Kidney epithelial cell (primary cell): ENCODE data around the gene COA5. TPM values are rescaled to one million over a fixed set of nuclear protein-coding genes. Genes with fewer than 3 reads are reported as not detected.

Experiments
- DNase-seq: peaks from one replicate; pipeline ENCODE4 v3.0.0-alpha.2; 2010; ENCODE audit warnings: low read depth
- H3K27me3 ChIP-seq: 2 replicates; pipeline ENCODE4 v1.6.0; 2011; ENCODE audit warnings: low read length; ENCODE audit not compliant: control insufficient read depth, insufficient read depth
- H3K36me3 ChIP-seq: 2 replicates; pipeline ENCODE4 v1.5.1; 2011; ENCODE audit warnings: low read length; ENCODE audit not compliant: control insufficient read depth, insufficient read depth
- H3K4me3 ChIP-seq: 2 replicates; pipeline ENCODE4 v1.5.1; 2011; ENCODE audit warnings: low read depth, mild to moderate bottlenecking, control low read depth, low read length
- CTCF ChIP-seq: IDR thresholded peaks from 2 replicates; pipeline ENCODE4 v1.5.1; 2011; ENCODE audit warnings: mild to moderate bottlenecking, moderate library complexity, low read length, control low read depth, inconsistent platforms; ENCODE audit not compliant: insufficient read depth, poor library complexity, severe bottlenecking
- total RNA-seq: library from RNA; depleted of rRNA; stranded (reverse); fragments of >200 nt; gene quantifications from 2 replicates; pipeline ENCODE4 v1.2.3, GENCODE V29; 2015

Gene COA5
- total RNA-seq, 1 donor from 2014 or later: 24.9 TPM

GRCh38 chr2:98634406-98635092 is 26.2 kb upstream of the COA5 start:
- DNase-seq: no peak

GRCh38 chr2:98632351-98632750 is 24.0 kb upstream of the COA5 start:
- Histone ChIP-seq H3K4me3 (no peak overlapping the region), H3K27me3 (no peaks in the 10 kb centered on the region), H3K36me3 (no peaks in the 10 kb centered on the region)
- DNase-seq: no peak
- no peak for TF ChIP-seq CTCF

More at GRCh38 chr2:98634406-98635092, 26.2 kb upstream of the COA5 start:
- Histone ChIP-seq H3K27me3 (no peaks in the 10 kb centered on the region), H3K36me3 (no peaks in the 10 kb centered on the region), H3K4me3 (no peak overlapping the region)
- peak; percentile 38 for TF ChIP-seq CTCF

GRCh38 chr2:98623657-98624056 is 15.3 kb upstream of the COA5 start:
- Histone ChIP-seq H3K4me3 (no peak overlapping the region), H3K36me3 (no peaks in the 10 kb centered on the region), H3K27me3 (no peaks in the 10 kb centered on the region)
- DNase-seq: no peak
- TF ChIP-seq CTCF: no peak

GRCh38 chr2:98617149-98617548 is 8.8 kb upstream of the COA5 start:
- Histone ChIP-seq H3K4me3 (no peak overlapping the region), H3K36me3 (peaks cover 1% of the 10 kb centered on the region), H3K27me3 (no peaks in the 10 kb centered on the region)
- no peak for DNase-seq
- no peak for TF ChIP-seq CTCF

GRCh38 chr2:98615481-98615880 is 7.2 kb upstream of the COA5 start:
- no peak overlapping the region for H3K4me3 ChIP-seq
- no peak for TF ChIP-seq CTCF
- no peaks in the 10 kb centered on the region for H3K27me3 ChIP-seq
- H3K36me3 ChIP-seq: peaks cover 3% of the 10 kb centered on the region
- no peak for DNase-seq

GRCh38 chr2:98614024-98614739 is 5.9 kb upstream of the COA5 start:
- H3K4me3 ChIP-seq: no peak overlapping the region
- no peaks in the 10 kb centered on the region for H3K27me3 ChIP-seq
- no peak for DNase-seq
- no peak for TF ChIP-seq CTCF
- H3K36me3 ChIP-seq: peaks cover 3% of the 10 kb centered on the region
